HG03558 (cell line): ENCODE data around the gene BYSL.
"Not testable (repeated sequence)": the region's sequence is repeated elsewhere in the genome, so short reads cannot be mapped to it uniquely, and the experiment has no call there.

ENCODE experiments used
- ATAC-seq: cut with Tn5 transposase; IDR thresholded peaks from one replicate; pipeline ENCODE4 v1.9.1; 2021; ENCODE audit warnings: moderate number of reproducible peaks; ENCODE audit not compliant: unreplicated experiment; ENCODE audit errors: extremely low read depth

Gene BYSL

GRCh38 chr6:41941280-41942066, 20.2 kb downstream of the BYSL start, which contains the start of gene CCND3:
Gene CCND3, minus strand, starts transcription at chr6:41941808. Its CDS starts 159 bp downstream, at chr6:41941649.
- ATAC-seq, result peak; percentile 73

- ATAC-seq, result no peak
Measured at GRCh38 chr6:41942067-41942851, 21.0 kb downstream of the BYSL start.

- ATAC-seq, result not testable (repeated sequence)
Measured at GRCh38 chr6:41942882-41943281, 21.6 kb downstream of the BYSL start.

DNA sequence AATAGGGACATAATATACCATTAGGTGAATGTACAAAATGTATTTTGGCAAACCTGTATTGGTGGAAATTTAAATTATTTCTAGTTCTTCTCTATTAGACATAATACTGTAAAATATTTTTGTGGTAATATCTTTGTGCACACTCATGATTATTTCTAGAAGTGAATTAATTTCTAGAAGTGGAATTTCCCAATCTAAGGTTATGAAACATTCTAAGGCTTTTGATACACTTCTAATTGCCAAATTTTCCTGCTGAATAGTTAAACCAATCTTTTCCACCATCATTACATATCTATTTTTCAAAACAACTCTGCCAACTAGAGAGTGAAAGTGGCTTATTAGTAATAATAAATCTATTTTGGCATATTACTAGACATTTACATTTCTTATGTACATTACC, 22.2 kb downstream of the BYSL start:
- no peak for ATAC-seq

DNA sequence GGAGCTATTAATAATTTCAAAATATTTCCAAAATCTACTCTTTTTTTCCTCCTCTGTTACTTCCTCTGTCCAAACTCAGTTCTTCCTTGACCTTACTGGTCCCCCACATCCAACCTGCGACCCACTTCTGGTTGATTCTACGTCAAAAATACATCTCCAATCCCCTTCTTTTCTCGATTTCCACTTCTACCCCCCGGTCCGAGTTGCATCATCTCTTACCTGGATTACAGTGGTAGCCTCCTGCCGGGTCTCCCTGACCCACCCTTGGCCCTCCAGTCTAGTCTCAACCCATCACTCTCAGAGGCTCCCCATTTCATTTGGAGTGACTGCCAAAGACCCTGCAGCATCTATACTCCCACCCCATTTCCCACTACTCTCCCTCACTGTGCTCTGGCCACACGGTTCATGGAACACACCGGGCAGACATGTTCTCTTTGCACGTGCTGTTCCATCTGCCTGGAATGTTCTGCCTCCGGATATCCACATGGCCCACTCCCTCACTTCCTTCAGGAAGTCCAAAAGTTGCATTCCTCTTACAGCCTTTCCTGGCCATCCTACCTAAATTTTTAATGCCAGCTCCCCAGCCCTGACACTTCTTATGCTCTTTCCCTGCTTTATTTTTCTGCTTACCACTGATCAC, 26.4 kb downstream of the BYSL start:
- ATAC-seq, result no peak

DNA sequence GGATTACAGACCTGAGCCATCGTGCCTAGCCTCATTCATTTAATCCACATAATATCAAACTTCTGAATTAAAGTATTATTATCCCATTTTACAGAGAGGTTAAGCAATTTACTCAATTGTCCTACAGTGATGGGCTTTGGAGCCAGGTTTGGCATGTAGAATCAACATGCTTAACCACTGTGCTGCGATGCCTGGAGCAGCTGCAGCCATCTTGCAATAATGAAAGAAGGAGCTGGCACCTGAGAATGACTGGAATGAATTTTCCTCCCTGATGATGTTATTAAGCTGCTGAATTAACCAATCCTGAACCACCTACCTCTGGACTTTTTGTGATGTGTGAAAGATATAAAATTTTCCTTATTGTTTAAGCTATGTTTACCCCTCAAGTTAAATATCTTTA, 33.4 kb downstream of the BYSL start:
- no peak for ATAC-seq

GRCh38 chr6:41955412-41955811, 34.1 kb downstream of the BYSL start:
- ATAC-seq, result no peak

DNA sequence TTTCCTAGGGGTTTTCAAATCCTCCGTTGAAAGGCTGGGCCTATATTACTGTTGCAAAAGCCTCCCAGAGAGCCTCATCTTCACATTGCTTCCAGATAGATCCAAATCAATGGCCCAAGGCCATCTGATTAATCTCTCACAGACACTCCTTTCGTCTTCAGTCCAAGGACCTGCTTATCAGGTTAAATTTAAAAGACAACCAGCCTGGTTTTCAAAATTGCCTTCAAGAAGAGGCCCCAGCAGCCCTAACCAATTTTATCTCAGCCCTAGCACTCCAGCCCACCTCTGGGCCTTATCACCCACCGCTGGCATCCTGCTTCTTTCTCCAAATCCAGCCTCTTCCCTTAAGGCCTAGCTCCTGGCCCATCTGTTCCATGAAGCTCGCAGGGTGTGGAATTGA, 35.8 kb downstream of the BYSL start:
- ATAC-seq, result no peak

DNA sequence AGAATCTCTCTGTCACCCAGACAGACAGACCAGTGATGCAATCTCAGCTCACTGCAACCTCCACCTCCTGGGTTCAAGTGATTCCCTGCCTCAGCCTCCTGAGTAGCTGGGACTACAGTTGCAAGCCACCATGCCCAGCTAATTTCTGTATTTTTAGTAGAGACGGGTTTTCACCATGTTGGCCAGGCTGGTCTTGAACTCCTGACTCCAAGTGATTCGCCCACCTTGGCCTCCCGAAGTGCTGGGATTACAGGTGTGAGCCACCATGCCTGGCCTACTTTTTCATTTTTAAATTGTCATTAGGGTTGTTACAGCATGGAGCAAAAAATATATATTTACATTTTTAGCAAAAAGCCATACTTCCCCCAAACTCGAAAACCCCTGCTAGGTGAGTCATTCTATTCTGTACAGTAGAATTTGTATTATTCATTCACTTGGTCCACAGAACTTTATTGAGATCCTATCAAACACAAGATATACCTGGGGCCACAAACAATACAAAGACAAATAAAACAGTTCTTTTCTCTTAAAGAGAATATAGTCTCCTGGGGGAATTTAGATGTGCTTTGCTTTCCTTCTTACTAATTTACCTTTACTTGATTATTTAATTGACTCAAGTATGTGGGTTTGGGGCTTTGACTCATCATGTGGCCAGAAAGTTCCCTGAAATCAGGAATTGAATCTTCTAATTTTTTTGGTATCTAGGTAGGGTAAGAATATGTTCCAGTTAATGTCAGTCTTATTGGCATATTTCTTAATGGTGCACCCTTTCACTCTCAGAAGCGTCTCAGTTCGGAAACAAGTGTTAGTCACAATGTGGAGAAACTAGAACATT, 36.9 kb downstream of the BYSL start:
- ATAC-seq, result no peak

DNA sequence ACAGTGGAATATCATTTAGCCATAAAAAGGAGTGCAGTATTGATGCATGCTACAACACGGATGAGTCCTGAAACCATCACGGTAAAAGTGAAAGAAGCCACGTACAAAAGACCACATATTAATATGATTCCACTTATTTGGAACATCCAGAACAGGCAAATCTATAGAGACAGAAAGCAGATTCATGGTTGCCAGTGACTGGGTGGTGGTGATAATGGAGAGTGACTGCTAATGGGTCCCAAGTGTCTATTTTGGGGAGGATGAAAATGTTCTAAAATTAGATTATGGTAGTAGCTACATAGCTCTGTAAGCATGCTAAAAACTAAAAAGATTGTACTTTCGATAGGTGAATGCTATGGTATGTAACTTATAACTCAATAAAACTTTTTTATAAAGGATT, 38.7 kb downstream of the BYSL start:
- no peak for ATAC-seq

DNA sequence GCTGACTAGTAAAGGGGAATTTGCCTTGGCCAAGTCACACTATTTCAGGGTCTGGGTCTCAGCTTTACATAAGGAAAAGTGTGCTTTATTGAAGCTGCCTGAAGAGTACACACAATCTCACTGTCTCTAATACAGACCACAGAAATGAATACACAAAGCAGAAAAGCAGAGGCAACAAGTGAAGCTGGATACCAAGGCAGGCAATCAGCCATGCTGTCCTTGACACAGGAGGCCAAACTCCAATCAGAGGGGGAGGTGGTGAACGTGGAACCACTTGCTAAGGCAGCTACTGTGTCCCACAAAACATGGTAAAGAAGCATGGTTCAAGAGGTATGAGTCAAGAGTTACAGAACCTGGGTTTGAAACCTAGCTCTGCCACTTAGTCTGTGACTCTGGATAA, 42.1 kb downstream of the BYSL start:
- ATAC-seq, result no peak

GRCh38 chr6:41964201-41964887, 43.0 kb downstream of the BYSL start:
- no peak for ATAC-seq

- no peak for ATAC-seq
Measured at GRCh38 chr6:41965429-41966213, 44.3 kb downstream of the BYSL start.

GRCh38 chr6:41966214-41966920, 45.1 kb downstream of the BYSL start:
- ATAC-seq, result no peak

GRCh38 chr6:41966961-41967311, 45.6 kb downstream of the BYSL start:
- no peak for ATAC-seq

DNA sequence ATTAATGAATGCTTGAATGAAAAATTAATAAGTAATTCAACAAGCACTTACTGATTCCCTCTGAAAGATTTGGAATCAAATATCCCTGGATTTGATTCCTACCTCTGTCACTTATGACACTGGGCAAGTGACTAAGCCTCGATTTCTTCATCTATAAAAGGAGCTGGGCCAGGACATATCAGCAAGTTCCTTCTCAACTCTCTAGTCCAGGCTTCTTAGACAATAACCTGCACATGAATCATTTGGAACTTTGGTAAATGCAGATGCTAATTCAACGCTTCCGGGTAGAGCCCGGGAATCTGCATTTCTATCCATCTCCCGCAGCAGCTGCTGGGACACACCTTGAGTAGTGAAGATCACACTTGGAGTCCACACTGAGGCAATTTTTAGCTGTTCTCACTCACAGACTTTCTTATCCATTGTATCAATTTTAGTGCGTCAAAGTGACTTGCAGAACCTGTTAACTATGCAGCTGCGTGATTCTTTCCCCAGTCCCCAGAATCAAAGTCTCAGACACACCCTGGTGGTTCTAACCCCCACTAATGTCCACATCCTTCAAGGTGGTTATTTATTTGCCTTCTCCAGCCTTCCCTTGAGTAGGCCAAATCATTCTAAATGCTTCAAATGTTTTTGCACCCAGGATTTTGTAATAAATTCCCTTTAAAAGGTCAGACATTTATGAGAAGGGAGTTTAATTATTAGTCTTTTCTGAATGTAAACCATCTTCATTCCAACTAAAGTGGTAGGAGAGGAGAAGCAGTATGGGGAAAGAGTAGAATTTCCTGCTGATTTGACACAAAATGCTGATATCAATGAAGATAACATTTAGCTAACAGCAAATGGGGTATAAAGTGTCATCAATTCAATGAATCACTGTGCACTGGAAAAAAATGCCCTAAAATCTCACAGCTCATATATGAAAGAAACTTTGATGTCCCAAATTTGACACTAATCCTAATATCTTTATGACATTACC, 46.3 kb downstream of the BYSL start:
- ATAC-seq, result no peak

- ATAC-seq, result no peak
Measured at GRCh38 chr6:41970436-41970846, 49.1 kb downstream of the BYSL start.
